Activated CD4-positive, alpha-beta T cell treated with anti-CD3 and anti-CD28 coated beads, Interleukin-2, Interleukin-6, amounts not matched to agents 100 ng/mL and 50 ng/mL, durations not matched to agents 16 hours and 8 hours (primary cell): ENCODE measurements around the gene ASIC2.
"Not testable (repeated sequence)": the region's sequence is repeated elsewhere in the genome, so short reads cannot be mapped to it uniquely, and the experiment has no call there.

ENCODE experiments used
- DNase-seq: peaks from one replicate; pipeline ENCODE4 v3.0.0-alpha.2; 2020

ASIC2 gene

GRCh38 chr17:33015716-33016346 lies 277.3 kb downstream of the ASIC2 start:
- DNase-seq, result no peak

GRCh38 chr17:33014751-33015150 lies 278.3 kb downstream of the ASIC2 start:
- no peak for DNase-seq

- no peak for DNase-seq
Observed at GRCh38 chr17:33013596-33014375, 279.3 kb downstream of the ASIC2 start.

DNA sequence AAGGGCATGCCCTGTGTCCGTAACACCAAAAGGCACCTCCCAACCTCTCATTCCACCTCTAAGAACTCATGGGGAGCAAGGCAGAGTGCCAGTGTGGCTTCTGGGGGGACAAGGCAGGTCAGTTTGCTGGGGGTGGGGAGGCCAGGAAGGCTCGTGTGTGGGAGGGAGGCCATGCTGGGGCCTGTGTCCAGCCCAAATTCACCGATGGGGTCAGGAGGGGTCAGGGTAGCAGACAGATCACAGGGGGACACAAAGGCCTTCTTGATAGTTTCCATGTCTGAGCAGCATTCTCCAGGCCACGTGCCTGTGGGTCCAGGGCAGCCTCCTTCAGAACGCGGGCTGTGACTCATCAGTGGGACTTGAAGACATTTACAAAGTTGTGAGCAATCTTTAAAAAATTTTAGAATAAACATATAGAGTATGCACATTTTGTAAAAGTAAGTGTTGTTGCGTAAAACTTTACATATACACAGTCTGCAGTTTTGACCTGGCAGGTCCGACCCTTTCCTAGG lies 280.5 kb downstream of the ASIC2 start:
- no peak for DNase-seq

DNA sequence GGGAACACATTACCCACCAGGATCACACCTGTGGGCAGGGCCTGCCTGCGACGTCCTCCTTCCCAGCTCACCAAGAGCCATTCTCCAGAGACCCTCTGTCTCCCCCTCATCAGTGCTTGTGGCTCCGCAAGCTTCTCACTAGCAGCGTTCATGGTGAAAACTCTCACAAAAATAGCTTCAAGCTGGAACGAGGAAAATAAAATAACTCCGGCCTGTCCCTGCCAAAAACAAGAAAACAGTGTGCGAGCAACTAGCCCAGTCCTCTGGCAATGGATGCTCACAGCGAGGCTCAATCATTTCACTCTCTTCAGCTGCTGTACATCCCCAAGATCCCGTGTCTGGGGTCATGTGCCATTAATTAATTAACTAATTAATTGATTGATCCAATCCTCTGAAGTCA lies 283.5 kb downstream of the ASIC2 start:
- DNase-seq, result no peak

- no peak for DNase-seq
Observed at GRCh38 chr17:33007186-33007585, 285.9 kb downstream of the ASIC2 start.

DNA sequence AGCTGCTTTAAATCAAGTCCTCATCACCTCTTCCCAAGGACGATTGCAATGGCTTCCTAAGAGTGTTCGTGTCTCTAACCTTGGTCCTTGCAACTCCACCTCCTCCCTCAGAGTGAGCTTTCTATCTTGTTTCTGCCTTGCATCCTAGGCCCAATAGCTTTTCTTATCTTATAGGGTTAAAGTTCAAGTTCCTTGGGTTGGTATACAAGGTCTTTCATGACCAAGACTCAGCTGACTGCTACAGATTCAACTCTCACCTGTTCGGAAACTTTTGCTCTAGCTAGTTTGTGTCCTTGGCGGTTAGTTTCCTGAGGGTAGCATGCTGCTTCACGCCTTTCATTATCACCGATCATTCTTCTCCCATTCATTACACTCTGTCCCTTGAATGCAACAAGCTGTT lies 290.8 kb downstream of the ASIC2 start:
- DNase-seq, result no peak

- DNase-seq, result no peak
Observed at GRCh38 chr17:32998887-32999228, 294.2 kb downstream of the ASIC2 start.

DNA sequence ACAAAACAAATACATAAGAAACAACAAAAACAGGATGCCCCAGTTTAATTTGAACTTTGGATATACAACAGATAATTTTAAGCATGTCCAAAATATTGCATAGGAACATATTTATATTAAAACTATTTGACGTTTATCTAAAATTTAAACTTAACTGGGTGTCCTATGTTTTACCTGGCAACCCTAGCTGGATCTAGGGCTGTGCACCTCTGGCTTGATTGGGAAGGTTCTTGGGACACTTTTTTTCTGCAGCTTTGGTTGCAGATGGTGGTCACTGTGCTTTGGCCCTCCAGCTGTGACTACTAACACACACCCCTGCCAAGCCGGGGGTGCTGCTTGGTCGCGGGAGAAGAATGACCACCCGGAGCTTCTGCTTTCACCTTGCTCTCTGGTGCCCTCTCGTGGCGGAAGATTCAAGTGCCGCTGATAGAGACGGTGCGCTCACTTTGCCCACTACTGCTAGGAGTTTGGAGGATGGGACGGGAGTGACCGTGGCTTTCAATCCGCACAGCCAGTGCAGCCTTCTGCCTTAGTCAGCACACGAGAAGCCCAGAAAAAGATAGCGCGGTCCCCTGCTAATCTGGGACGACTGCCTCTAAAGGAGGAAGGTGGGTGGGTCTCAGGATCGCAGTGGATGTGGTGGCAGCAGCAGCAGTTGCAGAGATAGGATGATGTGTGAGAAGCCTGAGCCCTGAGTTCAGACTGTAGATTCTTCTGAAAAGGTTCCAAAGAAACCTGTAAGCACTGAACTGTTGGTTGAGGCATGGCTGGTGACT lies 294.8 kb downstream of the ASIC2 start:
- DNase-seq, result peak; percentile 83

DNA sequence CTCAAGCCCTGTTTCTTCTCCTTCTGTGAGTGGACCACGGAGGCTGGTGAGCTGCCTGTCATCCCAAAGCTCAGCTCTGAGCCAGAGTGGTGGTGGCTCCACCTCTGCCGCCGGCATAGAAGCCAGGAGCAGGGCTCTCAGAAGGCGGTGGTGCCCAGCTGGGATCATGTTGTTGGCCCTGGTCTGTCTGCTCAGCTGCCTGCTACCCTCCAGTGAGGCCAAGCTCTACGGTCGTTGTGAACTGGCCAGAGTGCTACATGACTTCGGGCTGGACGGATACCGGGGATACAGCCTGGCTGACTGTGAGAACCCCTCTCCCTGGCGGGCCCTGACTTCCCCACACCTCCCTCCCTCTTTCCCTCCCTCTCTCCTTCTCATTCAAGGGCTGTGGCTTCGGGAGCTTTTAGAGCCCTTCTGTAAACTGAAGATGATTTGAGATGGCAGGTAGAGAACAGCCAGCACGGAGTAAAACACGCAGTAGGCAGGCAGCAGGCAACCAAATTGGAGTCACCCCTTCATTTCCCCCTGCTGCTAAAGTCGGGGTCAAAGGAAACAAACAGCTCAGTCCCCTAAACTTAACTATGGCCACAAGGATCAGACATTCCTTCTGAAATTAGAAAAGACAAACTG lies 297.6 kb downstream of the ASIC2 start:
- no peak for DNase-seq

DNA sequence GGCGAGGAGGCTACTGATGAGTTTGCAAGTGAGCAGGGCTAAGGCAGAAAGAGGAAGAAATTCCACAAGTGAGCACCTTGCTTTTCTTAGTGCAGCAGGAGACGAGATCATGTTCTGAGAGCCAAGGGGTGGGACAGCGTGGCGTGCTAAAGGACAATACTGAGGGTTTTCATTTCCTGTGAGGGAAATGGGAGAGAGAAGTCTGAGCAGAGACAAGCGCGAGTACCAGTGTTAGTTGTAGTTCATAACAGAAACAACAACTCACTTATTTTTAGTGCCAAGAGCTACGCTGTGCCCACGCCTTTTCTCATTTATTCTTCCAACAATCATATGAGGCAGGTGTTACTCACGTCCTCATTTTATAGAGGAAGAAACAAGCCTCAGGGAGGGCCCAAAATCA lies 299.1 kb downstream of the ASIC2 start:
- no peak for DNase-seq

DNA sequence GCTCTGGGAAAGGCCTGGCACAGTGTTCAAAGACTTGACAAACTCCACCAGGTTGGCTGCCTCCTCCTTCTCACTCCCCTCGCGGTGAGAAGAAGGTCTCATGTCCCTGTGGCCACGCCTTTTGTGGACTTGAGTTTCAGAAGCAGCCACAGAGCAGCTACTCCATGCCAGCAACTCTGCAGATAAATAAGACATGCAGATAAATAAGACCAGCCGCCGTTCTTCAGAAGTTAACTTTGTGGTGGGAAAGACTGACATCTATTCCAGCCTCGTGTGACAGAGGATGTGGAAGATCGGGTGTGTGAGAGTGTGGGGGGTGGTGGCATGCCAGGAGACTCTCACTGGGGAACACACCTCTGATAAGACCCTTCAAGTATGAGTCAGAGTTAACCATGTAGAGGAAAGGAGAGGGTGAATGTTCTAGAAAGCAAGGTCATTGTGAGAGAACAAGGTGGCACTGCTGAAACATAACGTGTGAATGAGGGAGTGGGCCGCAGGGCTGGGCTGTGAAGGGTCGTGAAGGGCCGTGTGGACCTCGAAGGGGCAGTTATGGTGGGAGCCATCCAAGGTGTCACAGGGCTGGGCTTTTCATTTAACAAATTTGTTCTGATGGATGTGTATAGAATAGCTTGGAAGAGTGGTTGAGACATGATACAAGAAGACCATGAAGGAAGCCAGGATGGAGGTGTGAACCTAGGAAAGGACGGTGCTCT lies 300.6 kb downstream of the ASIC2 start:
- no peak for DNase-seq

DNA sequence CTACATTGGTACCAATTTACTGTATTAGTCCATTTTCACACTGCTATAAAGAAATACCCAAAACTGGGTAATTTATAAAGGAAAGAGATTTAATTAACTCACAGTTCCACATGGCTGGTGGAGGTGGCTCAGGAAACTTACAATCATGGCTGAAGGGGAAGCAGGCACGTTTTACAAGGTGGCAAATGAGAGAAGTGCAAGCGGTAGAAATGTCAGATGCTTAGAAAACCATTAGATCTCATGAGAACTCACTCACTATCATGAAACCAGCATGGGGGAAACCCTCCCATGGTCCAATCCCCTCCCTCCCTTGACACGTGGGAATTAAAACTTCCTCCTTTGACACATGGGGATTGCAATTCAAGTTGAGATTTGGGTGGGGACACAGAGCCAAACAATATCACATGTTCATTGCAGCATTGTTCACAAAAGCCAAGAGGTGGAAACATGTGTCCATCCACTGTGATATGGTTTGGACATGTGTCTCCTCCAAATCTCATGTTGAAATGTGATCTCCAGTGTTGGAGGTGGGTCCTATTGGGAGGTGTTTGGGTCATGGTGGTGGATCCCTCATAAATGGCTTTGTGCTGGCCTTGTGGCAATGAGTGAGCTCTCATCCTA lies 304.5 kb downstream of the ASIC2 start:
- no peak for DNase-seq

DNA sequence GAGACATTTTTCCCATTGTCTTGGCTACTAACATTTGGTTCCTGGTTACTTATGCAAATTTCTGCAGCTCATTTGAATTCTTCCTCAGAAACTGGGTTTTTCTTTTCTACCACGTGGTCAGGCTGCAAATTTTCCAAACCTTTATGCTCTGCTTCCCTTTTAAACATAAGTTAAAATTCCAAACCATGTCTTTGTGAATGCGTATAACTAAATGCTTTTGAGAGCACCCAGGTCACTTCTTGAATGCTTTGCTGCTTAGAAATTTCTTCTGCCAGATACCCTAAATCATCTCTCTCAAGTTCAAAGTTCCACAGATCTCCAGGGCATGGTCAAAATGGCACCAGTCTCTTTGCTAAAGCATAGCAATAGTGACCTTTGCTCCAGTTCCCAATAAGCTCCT lies 305.2 kb downstream of the ASIC2 start:
- not testable (repeated sequence) for DNase-seq

DNA sequence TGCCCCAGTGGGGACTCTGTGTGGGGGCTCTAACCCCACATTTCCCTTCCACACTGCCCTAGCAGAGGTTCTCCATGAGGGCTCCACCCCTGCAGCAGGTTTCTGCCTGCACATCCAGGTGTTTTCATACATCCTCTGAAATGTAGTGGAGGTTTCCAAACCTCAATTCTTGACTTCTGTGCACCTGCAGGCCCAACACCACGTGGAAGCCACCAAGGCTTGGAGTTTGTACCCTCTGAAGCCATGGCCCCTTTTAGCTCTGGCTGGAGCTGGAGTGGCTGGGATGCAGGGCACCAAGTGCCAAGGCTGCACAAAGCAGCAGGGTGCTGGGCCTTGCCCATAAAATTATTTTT lies 305.7 kb downstream of the ASIC2 start:
- DNase-seq, result not testable (repeated sequence)

- no peak for DNase-seq
Observed at GRCh38 chr17:32985050-32985756, 307.9 kb downstream of the ASIC2 start.

DNA sequence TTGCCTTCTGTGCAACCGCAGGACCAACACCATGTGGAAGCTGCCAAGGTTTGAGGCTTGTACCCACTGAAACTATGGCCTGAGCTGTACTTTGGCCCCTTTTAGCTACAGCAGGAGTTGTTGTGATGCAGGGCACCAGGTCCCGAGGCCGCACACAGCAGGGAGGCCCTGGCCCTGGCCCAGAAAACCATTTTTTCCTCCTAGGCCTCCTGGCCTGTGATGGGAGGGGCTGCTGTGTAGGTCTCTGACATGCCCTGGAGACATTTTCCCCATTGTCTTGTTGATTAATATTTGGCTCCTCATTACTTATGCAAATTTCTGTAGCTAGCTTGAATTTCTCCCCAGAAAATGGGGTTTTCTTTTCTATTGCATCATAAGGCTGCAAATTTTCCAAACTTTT lies 311.5 kb downstream of the ASIC2 start:
- DNase-seq, result not testable (repeated sequence)

DNA sequence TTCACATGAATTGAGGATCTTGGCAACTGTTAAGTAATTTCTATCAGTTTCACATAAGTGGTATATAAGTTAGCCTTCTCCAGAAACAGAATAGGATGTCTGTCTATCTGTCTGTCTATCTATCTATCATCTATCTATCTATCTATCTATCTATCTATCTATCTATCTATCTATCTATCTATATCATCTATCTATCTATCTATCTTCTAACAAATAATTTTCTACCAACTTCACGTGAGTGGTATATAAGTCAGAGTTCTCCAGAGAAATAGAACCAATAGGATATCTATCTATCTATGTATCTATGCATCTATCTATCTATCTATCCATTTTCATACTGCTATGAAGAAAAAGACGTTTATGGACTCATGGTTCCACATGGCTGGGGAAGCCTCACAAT lies 312.9 kb downstream of the ASIC2 start:
- no peak for DNase-seq

DNA sequence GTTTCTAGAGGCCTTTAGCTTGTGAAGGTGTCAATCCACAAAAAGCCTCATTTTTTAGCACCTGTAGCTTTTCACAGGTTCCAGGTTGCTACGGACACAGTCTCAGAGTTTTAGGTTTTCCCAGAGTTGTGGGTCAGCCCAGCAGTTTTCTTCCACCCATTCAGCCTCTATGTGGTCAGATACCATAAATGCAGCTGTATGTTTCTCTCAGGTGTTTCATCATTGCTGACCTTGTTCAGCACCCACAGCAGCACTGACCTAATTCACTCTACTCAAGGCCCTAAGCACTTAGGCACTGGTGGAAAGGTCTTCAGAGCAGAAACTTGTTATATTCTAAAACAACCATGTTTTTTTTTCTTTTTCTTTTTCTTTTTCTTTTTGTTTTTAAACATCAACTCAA lies 316.5 kb downstream of the ASIC2 start:
- DNase-seq, result no peak

- no peak for DNase-seq
Observed at GRCh38 chr17:32976131-32976530, 317.0 kb downstream of the ASIC2 start.

DNA sequence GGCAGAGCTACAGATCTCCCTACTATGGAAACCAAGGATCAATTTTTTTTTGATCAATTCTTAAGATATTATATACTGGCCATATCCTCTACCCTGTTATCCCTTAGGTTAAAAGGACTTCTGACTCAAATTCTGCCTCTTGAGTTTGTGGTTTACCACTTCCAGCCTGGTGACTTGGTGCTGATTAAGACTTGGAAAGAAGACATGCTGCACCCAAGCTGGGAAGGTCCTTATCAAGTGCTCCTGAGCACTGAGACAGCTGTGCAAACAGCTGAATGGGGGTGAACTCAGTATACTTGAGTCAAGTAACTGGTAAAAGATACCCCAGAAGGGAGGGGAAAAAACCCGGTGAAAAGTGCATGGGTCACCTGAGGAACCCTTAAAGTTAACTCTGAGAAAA lies 321.9 kb downstream of the ASIC2 start:
- peak; percentile 81 for DNase-seq

- peak; percentile 15 for DNase-seq
Observed at GRCh38 chr17:32970281-32970680, 322.8 kb downstream of the ASIC2 start.
